Upper lobe of right lung (tissue), 1 donor: ENCODE results near the gene CD93. TPM values are rescaled to one million over a fixed set of nuclear protein-coding genes. Genes with fewer than 3 reads are reported as not detected.

Experiments
- ATAC-seq: fragments of 200-7000 bp; cut with Tn5 transposase; one replicate; pipeline ENCODE4 v1.9.1; 2020; ENCODE audit warnings: mild to moderate bottlenecking, moderate library complexity
- DNase-seq: peaks from one replicate; pipeline ENCODE4 v3.0.0-alpha.2; 2020
- H3K27ac ChIP-seq: fragments of 200-600 bp; one replicate; pipeline ENCODE4 v1.8.0; 2022
- H3K27me3 ChIP-seq: fragments of 200-600 bp; one replicate; pipeline ENCODE4 v1.8.0; 2022; ENCODE audit warnings: mild to moderate bottlenecking
- H3K36me3 ChIP-seq: fragments of 200-600 bp; one replicate; pipeline ENCODE4 v1.8.0; 2022
- H3K4me1 ChIP-seq: fragments of 200-600 bp; one replicate; pipeline ENCODE4 v1.8.0; 2022
- H3K4me3 ChIP-seq: fragments of 200-600 bp; one replicate; pipeline ENCODE4 v1.8.0; 2022; ENCODE audit warnings: mild to moderate bottlenecking
- H3K9me3 ChIP-seq: fragments of 200-600 bp; one replicate; pipeline ENCODE4 v1.8.0; 2022
- intact Hi-C: fragments of 100-400 bp; cut with DNase I; formaldehyde crosslinking; loops from one replicate; pipeline ENCODE4 v1.11.0; 2022
- total RNA-seq: library from RNA; stranded (reverse); fragmentation: NEBNext Ultra II Directional; extraction: Animal tissue kit (Norgen Biotek cat#: 25700); gene quantifications from one replicate; pipeline ENCODE4 v1.2.1, GENCODE V29; 2021
- TF ChIP-seq, protein P1 (sequence below): fragments of 200-600 bp; IDR thresholded peaks from one replicate; pipeline ENCODE4 v1.8.0; 2022; ENCODE audit warnings: antibody characterized with exemption
- donor health status: DM: no; HTN: yes; CAD: no; lungs with severe emphysema.

CD93 gene
- total RNA-seq, 1 donor from 2014 or later, result 160 TPM

DNA sequence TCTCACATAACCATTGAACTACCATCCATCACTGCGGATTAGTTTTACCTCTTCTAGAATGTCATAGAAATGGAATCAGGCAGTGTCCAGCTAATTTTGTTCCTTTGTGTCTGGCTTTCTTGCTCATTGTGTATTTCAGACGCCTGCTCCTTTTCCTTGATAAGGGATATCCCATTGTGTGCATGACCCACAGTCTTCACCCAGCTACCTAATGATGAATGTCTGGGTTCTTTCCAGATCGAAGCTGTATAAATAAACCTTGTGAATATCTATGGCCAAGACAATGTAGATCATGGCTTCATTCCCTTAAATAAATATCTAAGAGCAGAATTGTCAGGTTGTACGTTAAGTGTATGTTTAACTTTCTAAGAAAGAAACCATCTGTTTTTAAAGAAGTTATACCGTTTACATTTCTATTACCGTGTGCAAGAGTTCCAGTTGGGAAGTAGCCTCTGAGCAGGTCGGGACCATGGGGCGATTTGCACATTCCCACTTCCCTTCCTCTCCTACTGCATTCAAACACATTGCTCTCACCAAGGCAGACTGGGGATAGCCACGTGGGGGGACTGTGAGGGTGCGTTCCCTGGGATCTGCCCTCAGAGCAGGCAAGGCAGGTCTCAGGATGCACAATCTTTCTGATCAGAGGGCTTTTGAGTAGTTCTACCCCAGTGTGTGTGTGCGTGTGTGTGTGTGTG, 13.1 kb downstream of the CD93 start:
- Histone ChIP-seq H3K27me3 (no peaks in the 10 kb centered on the region), H3K27ac (no peak overlapping the region), H3K9me3 (no peaks in the 10 kb centered on the region), H3K4me3 (no peak overlapping the region), H3K36me3 (no peaks in the 10 kb centered on the region), H3K4me1 (no peaks in the 10 kb centered on the region)
- DNase-seq (no peak), ATAC-seq (no peak)
- intact Hi-C loops, result no loop called here
- TF ChIP-seq, protein P1, sequence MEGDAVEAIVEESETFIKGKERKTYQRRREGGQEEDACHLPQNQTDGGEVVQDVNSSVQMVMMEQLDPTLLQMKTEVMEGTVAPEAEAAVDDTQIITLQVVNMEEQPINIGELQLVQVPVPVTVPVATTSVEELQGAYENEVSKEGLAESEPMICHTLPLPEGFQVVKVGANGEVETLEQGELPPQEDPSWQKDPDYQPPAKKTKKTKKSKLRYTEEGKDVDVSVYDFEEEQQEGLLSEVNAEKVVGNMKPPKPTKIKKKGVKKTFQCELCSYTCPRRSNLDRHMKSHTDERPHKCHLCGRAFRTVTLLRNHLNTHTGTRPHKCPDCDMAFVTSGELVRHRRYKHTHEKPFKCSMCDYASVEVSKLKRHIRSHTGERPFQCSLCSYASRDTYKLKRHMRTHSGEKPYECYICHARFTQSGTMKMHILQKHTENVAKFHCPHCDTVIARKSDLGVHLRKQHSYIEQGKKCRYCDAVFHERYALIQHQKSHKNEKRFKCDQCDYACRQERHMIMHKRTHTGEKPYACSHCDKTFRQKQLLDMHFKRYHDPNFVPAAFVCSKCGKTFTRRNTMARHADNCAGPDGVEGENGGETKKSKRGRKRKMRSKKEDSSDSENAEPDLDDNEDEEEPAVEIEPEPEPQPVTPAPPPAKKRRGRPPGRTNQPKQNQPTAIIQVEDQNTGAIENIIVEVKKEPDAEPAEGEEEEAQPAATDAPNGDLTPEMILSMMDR, result no peak

GRCh38 chr20:23071996-23072395, 14.1 kb downstream of the CD93 start:
- TF ChIP-seq, protein P1, result no peak
- H3K27me3 ChIP-seq, result no peaks in the 10 kb centered on the region
- no peak overlapping the region for H3K27ac ChIP-seq
- no peak for ATAC-seq
- no peak for DNase-seq
- H3K36me3 ChIP-seq, result no peaks in the 10 kb centered on the region
- no peak overlapping the region for H3K4me3 ChIP-seq
- H3K9me3 ChIP-seq, result no peaks in the 10 kb centered on the region
- no peaks in the 10 kb centered on the region for H3K4me1 ChIP-seq
- intact Hi-C loops, result no loop called here

- no peaks in the 10 kb centered on the region for H3K4me1 ChIP-seq
- no peak for ATAC-seq
- no peak for DNase-seq
- intact Hi-C loops, result no loop called here
- TF ChIP-seq, protein P1, result no peak
- H3K36me3 ChIP-seq, result no peaks in the 10 kb centered on the region
- no peak overlapping the region for H3K4me3 ChIP-seq
- no peaks in the 10 kb centered on the region for H3K27me3 ChIP-seq
- no peaks in the 10 kb centered on the region for H3K9me3 ChIP-seq
- H3K27ac ChIP-seq, result no peak overlapping the region
Observed at GRCh38 chr20:23071398-23071797, 14.7 kb downstream of the CD93 start.

GRCh38 chr20:23069108-23069507, 17.0 kb downstream of the CD93 start:
- Histone ChIP-seq H3K27me3 (no peaks in the 10 kb centered on the region), H3K4me1 (no peaks in the 10 kb centered on the region), H3K27ac (no peak overlapping the region), H3K9me3 (no peaks in the 10 kb centered on the region), H3K36me3 (no peaks in the 10 kb centered on the region), H3K4me3 (no peak overlapping the region)
- DNase-seq (no peak), ATAC-seq (no peak)
- intact Hi-C loops, result no loop called here
- TF ChIP-seq, protein P1, result no peak

GRCh38 chr20:23068283-23068682, 17.8 kb downstream of the CD93 start:
- TF ChIP-seq, protein P1, result no peak
- ATAC-seq (no peak), DNase-seq (no peak)
- Histone ChIP-seq H3K4me3 (no peak overlapping the region), H3K36me3 (no peaks in the 10 kb centered on the region), H3K27me3 (no peaks in the 10 kb centered on the region), H3K4me1 (no peaks in the 10 kb centered on the region), H3K27ac (no peak overlapping the region), H3K9me3 (no peaks in the 10 kb centered on the region)
- intact Hi-C loops, result no loop called here

GRCh38 chr20:23066772-23067171, 19.4 kb downstream of the CD93 start:
- H3K9me3 ChIP-seq, result no peaks in the 10 kb centered on the region
- ATAC-seq (no peak), DNase-seq (no peak)
- H3K27ac ChIP-seq, result no peak overlapping the region
- H3K36me3 ChIP-seq, result no peaks in the 10 kb centered on the region
- TF ChIP-seq, protein P1, result no peak
- intact Hi-C loops, result no loop called here
- H3K4me3 ChIP-seq, result no peak overlapping the region
- H3K4me1 ChIP-seq, result peaks cover 11% of the 10 kb centered on the region
- no peaks in the 10 kb centered on the region for H3K27me3 ChIP-seq
